NCI-H2227 treated with DMSO at 0.1 percent for 48 hours (cell line): ENCODE measurements around the gene CYB5A.
"Not testable (repeated sequence)": the region's sequence is repeated elsewhere in the genome, so short reads cannot be mapped to it uniquely, and the experiment has no call there.

Experiments
- DNase-seq: peaks from one replicate; lab custom pipeline; 2025; lab: John Stamatoyannopoulos, UW

Gene CYB5A, protein sequence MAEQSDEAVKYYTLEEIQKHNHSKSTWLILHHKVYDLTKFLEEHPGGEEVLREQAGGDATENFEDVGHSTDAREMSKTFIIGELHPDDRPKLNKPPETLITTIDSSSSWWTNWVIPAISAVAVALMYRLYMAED

DNA sequence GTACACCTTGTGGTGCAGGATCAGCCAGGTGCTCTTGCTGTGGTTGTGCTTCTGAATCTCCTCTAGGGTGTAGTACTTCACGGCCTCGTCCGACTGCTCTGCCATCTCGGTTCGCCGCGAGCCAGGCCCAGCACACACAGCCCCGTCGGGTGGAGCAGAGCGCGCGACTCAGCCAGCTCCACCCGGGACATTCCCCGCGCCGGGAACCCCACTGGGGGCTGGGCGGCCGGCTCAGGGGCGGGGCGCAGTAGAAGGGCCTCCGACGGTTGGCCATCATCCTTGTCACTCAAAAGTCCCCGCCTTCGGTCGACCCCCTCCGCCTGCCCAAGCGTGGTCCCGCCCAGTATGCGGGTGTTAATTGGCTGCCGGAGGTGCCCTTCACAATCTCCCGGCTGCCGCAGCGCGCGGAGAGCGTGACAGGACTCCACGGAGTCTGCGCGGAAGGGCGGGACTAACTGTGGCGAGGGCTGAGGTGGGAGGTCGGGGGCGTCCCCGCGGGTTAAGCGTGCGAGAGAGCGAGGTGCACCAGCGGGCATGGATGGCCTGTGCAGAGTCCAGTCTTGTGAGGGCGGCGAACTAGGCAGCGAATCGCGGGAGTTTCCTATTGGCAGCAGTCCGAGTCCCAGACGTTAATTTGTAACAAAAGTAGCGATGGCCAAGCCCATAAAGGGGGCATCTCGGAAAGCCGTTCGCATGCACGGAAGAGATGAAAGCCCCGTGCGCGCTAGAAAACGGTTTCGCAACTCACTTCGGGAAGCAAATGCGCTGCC, at the start of gene CYB5A:
CYB5A (minus strand) TSS at position 193 of the 770 bp plus-strand sequence; CDS start at position 105, 88 bp downstream.
- DNase-seq: peak; percentile 94

- DNase-seq: no peak
Observed at GRCh38 chr18:74337912-74338309, 46.1 kb upstream of the CYB5A start.

DNA sequence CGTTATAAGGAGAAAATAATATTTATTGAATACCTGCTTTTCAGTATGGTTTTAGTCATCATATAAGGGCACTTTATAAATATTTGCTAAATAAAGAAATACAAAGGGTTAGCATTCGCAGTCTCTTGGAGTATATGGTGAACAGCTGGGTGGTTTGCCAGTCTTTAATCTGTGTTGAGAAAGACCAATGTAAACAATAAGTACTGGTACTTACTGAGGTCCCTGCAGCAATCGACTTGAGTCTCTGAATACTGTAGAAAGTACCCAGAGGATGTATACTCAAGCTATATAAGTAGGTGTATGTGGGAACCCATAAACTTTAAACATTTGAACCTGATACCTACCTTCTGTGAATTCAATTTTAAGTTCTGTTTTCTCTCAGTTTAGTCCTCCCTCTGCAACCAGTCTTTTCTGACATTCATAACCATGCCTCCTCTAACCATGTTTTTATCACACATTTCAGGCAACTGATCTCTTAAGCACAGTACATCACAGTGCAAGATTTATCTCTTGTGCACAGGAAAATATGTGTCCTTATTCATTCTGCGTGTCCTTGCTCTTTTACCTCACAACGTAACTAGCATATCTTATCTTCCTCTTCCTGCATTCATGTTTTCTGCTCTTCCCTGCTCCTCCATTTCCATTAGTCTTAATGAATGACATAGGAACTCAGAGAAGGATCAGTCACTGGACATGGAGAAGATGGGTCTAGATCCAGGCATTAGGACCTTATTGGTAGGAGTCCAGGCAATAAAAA, 45.6 kb upstream of the CYB5A start:
- DNase-seq: no peak

- no peak for DNase-seq
Observed at GRCh38 chr18:74336656-74337055, 44.9 kb upstream of the CYB5A start.

GRCh38 chr18:74334242-74334893, 42.6 kb upstream of the CYB5A start:
- no peak for DNase-seq

DNA sequence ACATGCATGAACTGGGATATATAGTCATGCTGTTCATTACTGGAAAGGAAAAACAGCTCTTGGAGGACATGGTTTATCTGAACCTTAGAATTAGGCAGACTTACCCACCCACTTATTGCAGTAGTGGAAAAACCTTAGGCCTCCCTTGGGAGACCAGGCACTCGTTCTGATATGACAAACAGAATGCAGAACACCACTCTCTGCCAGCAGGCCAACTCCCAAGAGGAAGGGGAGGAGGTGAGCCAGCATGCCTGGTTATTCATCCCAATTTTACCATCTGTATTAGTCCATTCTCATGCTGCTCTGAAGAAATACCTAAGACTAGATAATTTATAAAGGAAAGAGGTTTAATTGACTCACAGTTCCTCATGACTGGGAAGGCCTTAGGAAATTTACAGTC, 41.3 kb upstream of the CYB5A start:
- no peak for DNase-seq

DNA sequence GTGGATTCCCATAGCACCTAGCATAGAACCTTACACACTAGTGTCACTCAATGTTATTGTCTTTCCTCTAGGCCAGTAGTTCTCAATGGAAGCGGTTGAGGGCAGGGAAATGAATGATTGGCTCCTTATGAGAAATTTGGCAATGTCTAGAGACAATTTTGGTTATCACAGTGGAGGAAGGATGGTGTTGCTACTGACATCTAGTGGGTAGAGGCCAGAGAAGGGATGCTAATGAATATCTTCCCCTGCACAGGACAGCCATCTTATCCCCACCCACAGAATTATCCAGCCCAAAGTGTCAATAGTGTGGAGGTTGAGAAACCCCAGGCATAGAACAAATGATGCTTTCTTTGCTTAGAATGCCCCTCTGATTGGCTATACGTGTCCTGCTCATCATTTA, 39.6 kb upstream of the CYB5A start:
- DNase-seq: no peak

GRCh38 chr18:74329688-74330205, 38.0 kb upstream of the CYB5A start:
- no peak for DNase-seq

DNA sequence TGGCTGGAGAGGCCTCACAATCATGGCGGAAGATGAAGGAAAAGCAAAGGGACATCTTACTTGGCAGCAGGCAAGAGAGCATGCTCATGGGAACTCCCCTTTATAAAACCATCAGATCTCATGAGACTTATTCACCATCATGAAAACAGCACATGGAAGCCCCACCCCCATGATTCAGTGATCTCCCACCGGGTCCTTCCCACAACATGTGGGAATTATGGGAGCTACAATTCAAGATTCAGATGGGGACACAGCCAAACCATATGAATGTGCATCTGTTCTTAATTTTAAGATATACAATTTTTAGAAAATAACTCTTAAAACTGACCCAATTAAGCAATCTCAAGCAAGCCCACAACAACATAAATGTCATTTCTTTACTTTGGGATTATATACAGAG, 36.4 kb upstream of the CYB5A start:
- DNase-seq: no peak

- DNase-seq: not testable (repeated sequence)
Observed at GRCh38 chr18:74326791-74327190, 35.0 kb upstream of the CYB5A start.

DNA sequence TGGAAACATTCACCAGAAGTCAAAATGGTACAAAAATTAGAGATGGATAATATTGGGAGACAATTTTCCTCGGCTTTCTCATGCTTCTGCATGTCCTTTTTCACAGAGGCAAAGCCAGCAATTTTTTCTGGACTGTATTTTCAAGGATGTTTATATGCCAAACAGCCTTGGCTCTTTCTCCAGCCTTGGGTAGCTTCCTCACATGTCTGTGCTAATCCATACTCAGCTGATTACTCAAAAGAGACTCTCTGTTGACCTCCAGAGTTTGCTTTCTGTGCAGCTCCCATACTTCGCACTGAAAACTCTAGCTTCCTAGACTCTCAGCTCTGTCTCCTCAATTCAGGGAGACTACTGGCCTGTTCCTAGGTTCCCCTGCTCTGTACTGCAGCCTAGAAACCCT, 34.5 kb upstream of the CYB5A start:
- DNase-seq: no peak

DNA sequence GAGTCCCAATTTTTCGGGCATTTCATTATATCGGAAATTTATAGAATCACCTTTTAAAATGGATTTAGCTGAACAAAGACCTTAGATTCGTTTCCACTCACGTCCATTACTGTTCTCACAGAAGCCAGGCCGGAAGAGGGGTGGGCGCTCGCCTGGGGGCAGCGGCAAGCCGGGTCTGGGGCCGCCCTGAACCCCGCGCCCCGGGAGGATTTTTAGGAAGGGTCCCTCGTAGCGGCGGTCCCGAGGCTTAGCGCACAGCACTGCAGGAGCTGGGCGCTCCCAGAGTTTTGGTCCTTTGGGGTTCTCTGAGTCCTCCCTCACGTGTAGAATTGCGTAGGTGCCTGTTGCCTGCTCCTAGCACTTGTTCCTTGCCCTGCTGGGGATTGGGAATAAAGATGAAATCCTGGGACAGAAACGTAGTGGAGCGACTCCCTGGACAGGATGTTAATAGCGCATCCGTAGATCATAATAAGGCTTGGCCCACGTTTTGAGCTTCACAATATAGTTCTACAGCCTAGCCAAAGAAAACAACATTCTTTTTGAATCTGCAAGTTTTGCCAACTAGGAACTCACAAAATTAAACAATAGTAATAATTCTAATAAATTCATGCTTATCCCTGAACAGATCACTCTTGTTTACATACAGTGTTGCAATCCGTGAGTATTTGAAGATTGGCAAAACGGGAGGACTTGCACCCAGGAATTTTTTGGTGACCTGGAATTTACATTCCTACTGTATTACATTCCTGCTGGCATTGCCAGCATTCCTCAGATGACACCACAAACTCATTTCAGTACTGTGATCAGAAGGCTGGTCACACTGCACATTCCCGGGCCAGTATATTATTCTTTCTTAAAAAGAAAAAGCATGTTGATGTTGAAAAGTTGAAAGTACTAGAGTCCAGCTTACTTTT, 24.8 kb upstream of the CYB5A start:
- DNase-seq: no peak

- no peak for DNase-seq
Observed at GRCh38 chr18:74315464-74316256, 23.9 kb upstream of the CYB5A start, which contains the start of gene C18orf63. TSS of gene C18orf63 (plus strand) at chr18:74315839. CDS start at chr18:74317866, 2,027 bp downstream.

DNA sequence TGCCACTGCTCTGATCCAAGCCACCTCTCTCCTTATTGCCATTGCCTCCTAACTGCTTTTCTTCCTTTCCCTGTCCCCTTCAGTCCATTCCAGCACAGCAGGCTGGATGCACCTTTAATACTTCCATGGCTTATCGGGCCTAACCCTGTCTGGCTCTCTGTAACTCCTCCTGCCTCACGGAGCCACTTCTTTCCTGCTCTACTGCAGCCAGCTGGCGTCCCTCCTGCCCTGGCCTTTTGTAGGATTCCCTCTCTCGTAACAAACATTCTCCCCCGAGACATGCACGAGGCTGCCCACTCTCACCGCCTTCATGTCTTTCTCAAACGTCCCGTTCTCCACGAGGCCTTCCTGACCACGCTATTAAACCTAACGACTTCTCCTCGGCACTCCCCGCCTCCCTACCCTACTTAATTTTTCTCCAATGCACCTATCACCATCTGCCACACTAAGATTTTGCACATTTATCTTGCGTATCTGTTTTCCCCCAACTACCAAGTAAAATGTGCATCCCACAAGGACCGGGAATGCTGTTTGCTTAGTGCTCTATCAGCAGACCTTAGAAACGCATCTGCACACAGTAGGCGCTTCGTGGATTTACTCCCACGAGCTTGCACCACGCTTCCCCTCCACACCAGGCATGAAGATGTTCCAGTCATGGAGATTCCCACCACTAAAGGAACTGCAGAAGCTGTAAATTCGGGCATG, 23.1 kb upstream of the CYB5A start:
- no peak for DNase-seq

- DNase-seq: no peak
Observed at GRCh38 chr18:74311000-74311399, 19.2 kb upstream of the CYB5A start.

- DNase-seq: no peak
Observed at GRCh38 chr18:74310411-74310810, 18.6 kb upstream of the CYB5A start.

DNA sequence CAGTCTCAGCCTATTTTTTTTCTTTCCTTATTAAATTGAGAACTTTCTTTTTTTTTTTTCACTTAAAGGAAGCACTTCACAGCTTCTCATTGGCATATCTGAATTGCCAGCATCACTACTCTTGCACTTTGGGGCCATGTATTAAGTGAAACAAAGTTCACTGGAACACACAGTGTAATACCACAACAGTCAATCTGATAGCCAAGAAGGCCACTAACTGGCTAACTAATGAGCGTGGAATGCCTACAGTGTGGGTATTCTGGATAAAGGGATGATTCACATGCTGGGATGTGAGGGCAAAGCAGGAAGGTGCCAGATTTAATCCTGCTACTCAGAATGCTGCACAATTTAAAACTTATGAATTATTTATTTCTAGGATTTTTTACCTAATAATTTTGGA, 12.2 kb upstream of the CYB5A start:
- DNase-seq: no peak

- DNase-seq: no peak
Observed at GRCh38 chr18:74303306-74303705, 11.5 kb upstream of the CYB5A start.

- no peak for DNase-seq
Observed at GRCh38 chr18:74299746-74300145, 8.0 kb upstream of the CYB5A start.

DNA sequence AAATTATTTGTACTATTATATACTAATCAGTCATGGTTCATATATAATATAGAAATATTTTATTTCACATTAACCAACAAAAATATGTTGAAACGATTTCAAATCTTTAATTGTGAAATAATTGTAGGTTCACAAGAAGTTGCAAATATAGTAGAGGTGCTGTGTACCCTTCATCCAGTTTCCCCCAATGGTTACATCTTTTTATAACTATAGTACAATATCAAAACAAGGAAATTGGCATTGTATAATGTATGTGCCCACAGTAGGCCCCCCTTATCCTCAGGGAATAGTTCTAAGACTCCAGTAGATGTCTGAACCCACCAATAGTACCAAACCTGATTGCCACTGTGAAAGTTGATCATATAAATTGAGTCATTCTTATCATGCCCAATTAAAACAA, 7.4 kb upstream of the CYB5A start:
- DNase-seq: no peak
